ENCODE data around the gene ARHGAP26.
"Not testable (repeated sequence)": the region's sequence is repeated elsewhere in the genome, so short reads cannot be mapped to it uniquely, and the experiment has no call there.

Gene ARHGAP26

DNA sequence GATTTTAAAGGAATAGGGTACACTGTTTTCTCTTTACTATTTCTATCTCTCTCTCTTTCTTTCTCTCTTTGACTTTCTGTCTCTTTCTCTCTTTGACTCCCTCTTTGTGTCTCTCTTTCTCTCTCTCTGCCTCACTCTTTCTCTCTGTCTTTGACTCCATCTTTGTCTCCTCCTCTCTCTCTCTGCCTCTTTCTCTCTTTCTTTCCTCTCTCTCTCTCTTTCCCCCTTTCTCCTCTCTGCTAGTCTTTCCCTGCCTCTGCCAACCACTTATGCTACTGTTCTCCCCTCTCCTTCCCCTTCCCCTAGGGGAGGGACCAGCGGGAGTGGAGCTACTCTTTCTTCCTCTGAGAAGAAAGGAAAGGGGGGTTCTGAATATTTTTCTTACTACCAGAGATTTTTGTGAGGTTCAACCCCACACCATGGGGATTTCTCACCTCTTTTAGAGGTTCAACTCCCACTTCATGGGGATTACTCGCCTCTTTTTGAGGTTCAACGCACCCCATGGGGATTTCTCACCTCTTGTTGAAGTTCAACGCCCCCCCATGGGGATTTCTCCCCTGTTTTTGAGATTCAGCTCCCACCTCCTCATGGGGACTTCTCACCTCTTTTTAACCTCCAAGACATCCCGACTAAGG lies 323.4 kb downstream of the ARHGAP26 start:
- no peak for DNase-seq (ENCODE audit: low read depth)
- no peak overlapping the region for H3K4me3 ChIP-seq (replicated peaks; ENCODE audit: low read depth, low read length)
- TF ChIP-seq, protein P1, sequence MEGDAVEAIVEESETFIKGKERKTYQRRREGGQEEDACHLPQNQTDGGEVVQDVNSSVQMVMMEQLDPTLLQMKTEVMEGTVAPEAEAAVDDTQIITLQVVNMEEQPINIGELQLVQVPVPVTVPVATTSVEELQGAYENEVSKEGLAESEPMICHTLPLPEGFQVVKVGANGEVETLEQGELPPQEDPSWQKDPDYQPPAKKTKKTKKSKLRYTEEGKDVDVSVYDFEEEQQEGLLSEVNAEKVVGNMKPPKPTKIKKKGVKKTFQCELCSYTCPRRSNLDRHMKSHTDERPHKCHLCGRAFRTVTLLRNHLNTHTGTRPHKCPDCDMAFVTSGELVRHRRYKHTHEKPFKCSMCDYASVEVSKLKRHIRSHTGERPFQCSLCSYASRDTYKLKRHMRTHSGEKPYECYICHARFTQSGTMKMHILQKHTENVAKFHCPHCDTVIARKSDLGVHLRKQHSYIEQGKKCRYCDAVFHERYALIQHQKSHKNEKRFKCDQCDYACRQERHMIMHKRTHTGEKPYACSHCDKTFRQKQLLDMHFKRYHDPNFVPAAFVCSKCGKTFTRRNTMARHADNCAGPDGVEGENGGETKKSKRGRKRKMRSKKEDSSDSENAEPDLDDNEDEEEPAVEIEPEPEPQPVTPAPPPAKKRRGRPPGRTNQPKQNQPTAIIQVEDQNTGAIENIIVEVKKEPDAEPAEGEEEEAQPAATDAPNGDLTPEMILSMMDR (IDR thresholded peaks at IDR 0.05; ENCODE audit: low read length, missing control alignments), result no peak

DNA sequence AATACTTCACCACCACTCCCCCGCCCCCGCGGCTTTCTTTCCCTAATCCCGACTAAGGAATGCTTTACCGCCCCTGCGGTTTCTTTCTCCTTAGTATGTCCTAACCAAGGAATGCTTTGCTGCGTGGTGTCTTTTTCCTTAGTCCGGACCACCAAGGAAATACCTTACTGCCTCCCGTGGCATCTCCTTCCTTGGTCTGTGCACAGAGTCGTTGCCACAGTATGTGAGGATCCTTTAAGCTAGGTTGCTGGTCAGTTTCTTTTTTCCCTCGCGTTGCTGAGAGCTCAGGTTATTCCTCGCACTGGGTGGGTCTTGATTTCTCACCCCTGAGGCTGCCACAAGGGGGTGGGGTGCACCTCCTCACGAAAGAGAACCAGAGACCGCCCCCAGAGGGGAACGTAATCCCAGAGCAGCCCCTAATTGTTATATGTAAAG lies 323.9 kb downstream of the ARHGAP26 start:
- peak; percentile 65 for DNase-seq (ENCODE audit: low read depth)

DNA sequence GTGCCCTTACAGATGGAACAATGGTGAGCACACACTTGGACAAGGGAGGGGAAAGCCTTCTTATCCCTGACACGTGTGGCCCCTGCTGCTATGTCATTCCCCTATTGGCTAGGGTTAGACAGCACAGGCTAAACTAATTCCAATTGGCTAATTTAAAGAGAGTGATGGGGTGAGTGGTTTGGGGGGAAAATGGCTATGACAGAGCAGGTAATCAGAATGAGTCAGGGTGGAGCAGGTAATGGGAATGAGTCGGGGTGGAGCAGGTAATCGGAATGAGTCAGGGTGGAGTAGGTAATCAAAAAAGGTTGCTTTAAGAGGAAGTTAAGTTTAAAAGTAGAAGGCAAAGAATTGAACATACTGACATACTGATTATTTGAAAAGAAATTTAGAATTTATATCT lies 324.4 kb downstream of the ARHGAP26 start:
- DNase-seq (ENCODE audit: low read depth), result not testable (repeated sequence)

More for the DNA sequence above, 323.9 kb downstream of the ARHGAP26 start:
- TF ChIP-seq, protein P1 (IDR thresholded peaks at IDR 0.05; ENCODE audit: low read length, missing control alignments), result peak; percentile 11
- H3K4me3 ChIP-seq (replicated peaks; ENCODE audit: low read depth, low read length), result peak overlapping the region; percentile 27

DNA sequence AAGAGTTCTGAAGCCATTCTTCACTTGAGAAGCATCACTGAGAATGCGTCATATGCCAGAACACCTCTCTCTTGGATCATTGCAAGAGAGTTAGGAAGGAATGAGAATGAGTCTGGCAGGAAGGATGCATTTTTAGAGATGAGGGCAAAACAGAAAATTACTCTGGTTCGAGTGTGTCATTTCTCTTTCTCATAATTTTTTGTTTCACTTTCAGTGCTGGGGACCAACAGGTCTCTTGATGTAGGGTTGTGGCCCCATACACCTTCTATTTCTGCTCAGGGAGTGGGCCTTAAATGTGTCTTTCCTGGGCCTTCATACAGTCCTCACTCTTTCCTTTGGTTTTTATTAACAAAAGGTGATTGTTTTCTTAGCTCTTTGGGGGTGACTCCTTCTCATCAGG lies 330.9 kb downstream of the ARHGAP26 start:
- DNase-seq (ENCODE audit: low read depth), result no peak
- H3K4me3 ChIP-seq (replicated peaks; ENCODE audit: low read depth, low read length), result no peak overlapping the region
- TF ChIP-seq, protein P1 (IDR thresholded peaks at IDR 0.05; ENCODE audit: low read length, missing control alignments), result no peak

More for the DNA sequence above, 324.4 kb downstream of the ARHGAP26 start:
- H3K4me3 ChIP-seq (replicated peaks; ENCODE audit: low read depth, low read length), result not testable (repeated sequence)

DNA sequence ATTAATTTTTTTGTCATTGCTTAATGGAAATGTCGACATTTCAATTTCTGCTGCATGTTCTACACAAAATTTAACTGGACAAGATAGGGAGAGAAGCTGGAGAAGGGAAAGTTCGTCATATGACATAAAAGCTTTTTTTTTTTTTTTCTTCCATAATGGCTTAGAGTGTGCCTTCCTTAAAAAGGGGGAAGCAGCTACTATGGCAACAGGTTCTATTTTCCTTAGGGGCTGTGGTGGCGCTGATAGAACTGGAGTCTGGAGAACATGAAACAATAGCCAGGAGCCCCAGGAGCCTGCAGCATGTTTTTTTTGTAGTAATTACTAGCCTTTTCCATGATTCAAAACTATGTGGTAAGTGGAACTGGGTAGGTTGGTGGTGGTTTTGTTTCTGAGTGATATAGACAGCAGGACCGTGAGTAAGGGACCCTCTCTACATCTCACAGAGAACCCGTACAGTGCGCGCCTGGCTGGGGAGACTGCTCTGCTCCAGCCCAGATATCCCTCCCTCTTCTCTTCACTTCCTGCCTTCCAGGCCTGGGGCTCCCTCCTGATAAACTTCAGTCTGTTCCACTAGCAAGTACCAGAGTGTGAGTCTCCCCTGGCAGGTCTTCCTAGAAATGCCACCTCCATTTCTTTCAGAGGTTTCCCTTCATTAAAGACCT lies 331.7 kb downstream of the ARHGAP26 start:
- TF ChIP-seq, protein P1 (IDR thresholded peaks at IDR 0.05; ENCODE audit: low read length, missing control alignments), result no peak
- no peak overlapping the region for H3K4me3 ChIP-seq (replicated peaks; ENCODE audit: low read depth, low read length)
- no peak for DNase-seq (ENCODE audit: low read depth)

DNA sequence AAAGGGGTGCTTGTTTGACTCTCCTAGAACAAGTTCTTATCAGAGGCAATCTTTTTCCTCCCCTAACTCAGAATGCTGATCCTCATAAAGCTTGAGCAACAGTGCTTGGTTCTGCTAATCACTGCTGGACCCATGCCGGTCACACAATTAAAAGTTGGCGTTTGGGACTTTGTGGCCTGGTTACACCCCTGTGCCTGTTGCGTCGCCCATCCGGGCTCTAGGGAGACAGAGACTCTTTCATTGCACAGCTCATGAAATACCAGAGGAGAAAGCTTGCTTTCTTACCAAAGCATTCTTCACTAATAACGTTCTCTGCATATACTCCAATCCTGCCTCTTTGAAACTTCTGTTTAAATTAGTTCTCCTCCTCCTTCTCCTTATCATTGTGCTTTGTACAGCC lies 332.2 kb downstream of the ARHGAP26 start:
- H3K4me3 ChIP-seq (replicated peaks; ENCODE audit: low read depth, low read length), result no peak overlapping the region
- TF ChIP-seq, protein P1 (IDR thresholded peaks at IDR 0.05; ENCODE audit: low read length, missing control alignments), result no peak
- DNase-seq (ENCODE audit: low read depth), result no peak

DNA sequence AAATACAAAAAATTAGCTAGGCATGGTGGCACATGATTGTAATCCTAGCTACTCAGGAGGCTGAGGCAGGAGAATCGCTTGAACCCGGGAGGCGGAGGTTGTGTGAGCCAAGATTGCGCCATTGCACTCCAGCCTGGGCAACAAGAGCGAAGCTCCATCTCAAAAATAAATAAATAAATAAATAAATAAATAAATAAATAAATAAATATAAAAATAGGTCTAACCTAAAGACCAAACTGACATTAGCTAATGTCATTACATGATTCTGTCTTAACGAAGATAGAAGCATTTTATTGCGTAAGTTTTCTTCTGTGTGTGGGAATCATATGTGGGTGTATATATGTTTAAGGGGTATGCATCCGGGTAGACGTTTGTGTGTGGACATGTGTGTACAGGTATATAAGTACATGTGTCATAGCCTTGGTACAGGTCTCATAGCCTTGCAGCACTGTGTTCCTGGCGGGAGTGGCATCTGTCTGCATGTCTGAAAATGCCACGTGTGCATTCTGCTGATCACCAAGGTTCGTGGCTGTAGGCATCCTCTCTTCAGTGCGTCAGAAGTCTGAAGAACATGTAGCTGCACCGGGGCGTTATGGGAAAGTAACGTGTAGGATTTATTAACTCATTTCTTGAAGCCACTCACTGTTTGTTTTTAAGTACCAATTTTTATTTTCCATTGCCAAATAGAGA lies 335.2 kb downstream of the ARHGAP26 start:
- no peak for DNase-seq (ENCODE audit: low read depth)
- TF ChIP-seq, protein P1 (IDR thresholded peaks at IDR 0.05; ENCODE audit: low read length, missing control alignments), result no peak
- no peak overlapping the region for H3K4me3 ChIP-seq (replicated peaks; ENCODE audit: low read depth, low read length)

Data from fibroblast of pulmonary artery (primary cell).